ENCODE measurements around the gene HID1. TPM values are rescaled to one million over a fixed set of nuclear protein-coding genes. Genes with fewer than 3 reads are reported as not detected.

Gene HID1
- total RNA-seq, 1 experiment from 2014 or later = 12.7 TPM

GRCh38 chr17:75003957-75004355, 31.4 kb upstream of the HID1 start:
- no peak overlapping the region for H2BK12ac ChIP-seq (ENCODE audit: insufficient read length, low read depth, low read length)
- H3K27ac ChIP-seq (ENCODE audit: insufficient read length, low read depth, low read length) = no peak overlapping the region
- H3K4me1 Mint-ChIP-seq = no peaks in the 10 kb centered on the region
- H3K23ac ChIP-seq (ENCODE audit: insufficient read length, low read depth, low read length) = no peak overlapping the region
- TF ChIP-seq, protein P1, sequence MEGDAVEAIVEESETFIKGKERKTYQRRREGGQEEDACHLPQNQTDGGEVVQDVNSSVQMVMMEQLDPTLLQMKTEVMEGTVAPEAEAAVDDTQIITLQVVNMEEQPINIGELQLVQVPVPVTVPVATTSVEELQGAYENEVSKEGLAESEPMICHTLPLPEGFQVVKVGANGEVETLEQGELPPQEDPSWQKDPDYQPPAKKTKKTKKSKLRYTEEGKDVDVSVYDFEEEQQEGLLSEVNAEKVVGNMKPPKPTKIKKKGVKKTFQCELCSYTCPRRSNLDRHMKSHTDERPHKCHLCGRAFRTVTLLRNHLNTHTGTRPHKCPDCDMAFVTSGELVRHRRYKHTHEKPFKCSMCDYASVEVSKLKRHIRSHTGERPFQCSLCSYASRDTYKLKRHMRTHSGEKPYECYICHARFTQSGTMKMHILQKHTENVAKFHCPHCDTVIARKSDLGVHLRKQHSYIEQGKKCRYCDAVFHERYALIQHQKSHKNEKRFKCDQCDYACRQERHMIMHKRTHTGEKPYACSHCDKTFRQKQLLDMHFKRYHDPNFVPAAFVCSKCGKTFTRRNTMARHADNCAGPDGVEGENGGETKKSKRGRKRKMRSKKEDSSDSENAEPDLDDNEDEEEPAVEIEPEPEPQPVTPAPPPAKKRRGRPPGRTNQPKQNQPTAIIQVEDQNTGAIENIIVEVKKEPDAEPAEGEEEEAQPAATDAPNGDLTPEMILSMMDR (conservative IDR thresholded peaks at IDR 0.05) = no peak
- H3K9me3 ChIP-seq (ENCODE audit: control insufficient read depth, low read depth, low read length) = no peaks in the 10 kb centered on the region
- peaks cover 2% of the 10 kb centered on the region; the same call in 1 of the 2 replicates for H3K27me3 Mint-ChIP-seq (ENCODE audit: low read depth)
- no peak overlapping the region for H3K18ac ChIP-seq (ENCODE audit: insufficient read length, low read depth, low read length)
- no peaks in the 10 kb centered on the region for H3K23me2 ChIP-seq (ENCODE audit: insufficient read length, low read depth, low read length, poor library complexity, severe bottlenecking)
- no peaks in the 10 kb centered on the region for H3K79me2 ChIP-seq (ENCODE audit: insufficient read depth, low read length)
- peaks cover 11 to 46% (median 36%) of the 10 kb centered on the region in 3 experiments; a peak in 6 of 7 replicates for H3K36me3 Mint-ChIP-seq (ENCODE audit: insufficient read depth in 1 of 3, low read depth in 3 of 3)
- no peak overlapping the region for H3K4ac ChIP-seq (ENCODE audit: low read depth, low read length)
- no peak overlapping the region for H2BK15ac ChIP-seq (ENCODE audit: low read depth, low read length)
- no peak overlapping the region for H4K8ac ChIP-seq (replicated peaks; ENCODE audit: insufficient read length, low read depth, low read length)
- H3T11ph ChIP-seq (ENCODE audit: low read length) = no peak overlapping the region
- no peak overlapping the region for H2AK5ac ChIP-seq (ENCODE audit: insufficient read length, low read length)
- H3K27me3 ChIP-seq (ENCODE audit: insufficient read depth, low read length) = no peaks in the 10 kb centered on the region
- H3K79me1 ChIP-seq (ENCODE audit: insufficient read depth, low read depth, low read length, poor library complexity, severe bottlenecking) = no peaks in the 10 kb centered on the region
- H3K4me3 Mint-ChIP-seq = no peak overlapping the region
- no peaks in the 10 kb centered on the region for H3K9me3 Mint-ChIP-seq
- no peak overlapping the region for H4K5ac ChIP-seq (ENCODE audit: insufficient read length, low read depth, low read length)
- no peaks in the 10 kb centered on the region for H4K20me1 ChIP-seq (ENCODE audit: control insufficient read depth, insufficient read depth, insufficient read length)
- no peaks in the 10 kb centered on the region for H3K4me1 ChIP-seq (ENCODE audit: insufficient read depth, low read length)
- H3K27ac Mint-ChIP-seq = no peak overlapping the region; a peak in 1 of 7 replicates
- H2BK5ac ChIP-seq (ENCODE audit: insufficient read length, low read length) = no peak overlapping the region
- WGBS (ENCODE audit: extremely low coverage, insufficient read length, low lambda C conversion rate) = no CpG with 5 or more reads among the region's 19 CpGs
- H3K4me2 ChIP-seq (ENCODE audit: insufficient read depth, insufficient read length, low read length) = no peak overlapping the region
- no peak overlapping the region for H3K9ac ChIP-seq (ENCODE audit: extremely low read depth, insufficient read length, low read length)
- no peak overlapping the region for H2BK120ac ChIP-seq (ENCODE audit: low read depth, low read length, poor library complexity, severe bottlenecking)
- no peak overlapping the region for H2AFZ ChIP-seq (ENCODE audit: low read length)
- no peak overlapping the region for H4K91ac ChIP-seq (ENCODE audit: insufficient read length, low read depth, low read length)
- no peak overlapping the region for H3K14ac ChIP-seq (ENCODE audit: insufficient read depth, low read length)
- DNase-seq = no peak
- H3K56ac ChIP-seq (ENCODE audit: insufficient read length, low read depth, low read length) = no peak overlapping the region
- H2BK20ac ChIP-seq (ENCODE audit: low read depth, low read length, poor library complexity, severe bottlenecking) = no peak overlapping the region

Measured in H9 (cell line).